SKM-1 (cell line): Measurements from ENCODE around the gene LACC1.

Experiments
- DNase-seq: peaks from one replicate; lab custom pipeline; 2025; ENCODE audit not compliant: unreplicated experiment; lab: John Stamatoyannopoulos, UW

The LACC1 gene

DNA sequence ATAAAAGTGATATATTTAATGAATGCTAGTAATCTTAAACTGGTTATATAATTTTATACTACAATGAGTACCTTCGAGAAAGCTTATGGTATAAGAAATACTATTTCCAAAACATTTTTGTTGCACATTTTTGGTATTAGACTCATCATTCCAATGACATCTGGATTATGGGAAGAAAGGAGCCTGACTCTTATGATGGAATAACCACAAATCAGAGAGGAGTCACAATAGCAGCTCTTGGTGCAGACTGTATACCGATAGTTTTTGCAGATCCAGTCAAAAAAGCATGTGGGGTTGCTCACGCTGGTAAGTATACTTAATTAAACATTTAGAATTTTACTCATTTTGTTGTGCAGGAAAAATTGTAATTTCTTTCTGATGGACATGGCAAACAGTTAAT lies 3.9 kb downstream of the LACC1 start:
- DNase-seq, result no peak

DNA sequence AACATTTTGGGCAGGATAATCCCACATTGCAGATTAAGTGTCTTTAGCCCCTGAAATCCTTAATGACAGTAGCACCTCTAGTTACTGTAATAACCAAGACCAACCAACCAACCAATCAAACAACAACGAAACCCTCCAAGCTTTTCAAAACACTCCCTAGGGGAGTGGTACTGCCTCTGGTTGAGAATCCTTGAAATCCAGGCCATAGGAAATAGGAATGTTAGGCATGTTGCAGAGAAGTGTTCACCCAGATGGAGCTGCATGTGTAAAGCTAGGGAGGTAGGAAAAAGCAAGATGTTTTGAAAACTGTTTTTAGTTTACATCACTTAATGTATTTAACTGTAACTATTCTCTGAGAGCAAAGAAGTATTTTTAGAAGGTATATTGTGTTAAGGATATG lies 4.5 kb downstream of the LACC1 start:
- DNase-seq, result no peak

DNA sequence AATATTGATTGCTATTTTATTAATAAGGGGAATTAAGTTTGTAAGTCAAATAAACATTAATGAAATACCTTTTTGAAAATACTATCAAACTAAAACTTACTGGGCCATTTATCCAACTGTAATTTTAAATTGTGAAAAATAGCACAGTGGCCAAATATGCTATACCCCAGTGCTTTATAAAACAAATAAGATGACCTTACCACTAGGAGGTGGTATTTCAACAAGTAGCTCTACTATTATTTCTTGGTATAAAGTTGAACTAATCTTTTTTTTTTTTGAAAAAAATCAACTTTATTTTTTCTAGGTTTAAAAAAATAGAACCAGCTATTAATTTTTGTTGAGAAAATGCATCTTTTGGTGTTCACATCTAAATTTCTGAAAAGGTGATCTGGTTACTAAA lies 14.7 kb downstream of the LACC1 start:
- DNase-seq, result no peak

DNA sequence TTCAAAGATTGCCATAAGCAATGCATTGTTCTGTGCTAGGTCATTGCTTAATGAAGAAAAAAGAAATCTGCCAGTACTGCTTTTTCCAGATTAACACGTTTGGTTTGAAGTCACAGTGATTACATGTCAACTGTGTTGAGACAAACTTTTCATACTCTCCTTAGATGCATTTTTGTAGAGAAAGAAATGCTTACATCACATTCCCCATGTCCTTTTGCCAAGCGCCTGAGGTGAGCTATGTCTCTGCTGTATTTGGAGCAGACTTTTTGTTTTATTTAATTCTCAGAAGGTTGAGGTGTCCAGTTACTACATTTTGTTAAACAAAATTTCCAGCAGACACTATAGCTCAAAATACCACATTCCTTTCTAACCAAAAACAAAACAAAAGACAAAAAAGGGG lies 16.2 kb downstream of the LACC1 start:
- DNase-seq, result no peak

DNA sequence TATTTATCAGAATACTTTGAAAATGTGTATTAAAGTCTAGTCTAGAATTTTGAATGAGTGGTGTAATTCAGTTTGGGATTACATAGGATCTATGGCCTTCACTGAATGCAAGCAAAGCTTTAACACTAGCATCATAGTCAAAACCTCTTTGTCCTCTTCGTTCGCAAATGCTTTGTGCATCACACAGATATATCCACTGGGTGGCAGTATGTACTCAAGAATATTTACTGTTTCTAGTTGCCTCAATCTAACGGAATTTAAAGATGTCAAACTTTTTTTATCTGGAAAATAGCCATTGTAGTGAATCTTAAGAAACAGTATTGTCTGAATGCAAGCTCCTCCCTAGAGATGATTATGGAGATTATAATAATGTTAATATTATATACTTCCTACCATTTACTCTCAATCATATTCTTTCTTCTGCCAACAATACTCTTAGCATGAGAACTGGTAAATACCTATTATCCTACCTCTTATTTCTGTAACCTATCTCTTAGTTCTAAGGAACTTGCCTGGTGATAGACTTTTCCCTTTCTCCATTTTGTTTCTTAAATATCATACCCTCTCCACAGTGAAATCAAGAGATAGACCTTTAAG lies 25.8 kb downstream of the LACC1 start:
- DNase-seq, result peak; percentile 33

DNA sequence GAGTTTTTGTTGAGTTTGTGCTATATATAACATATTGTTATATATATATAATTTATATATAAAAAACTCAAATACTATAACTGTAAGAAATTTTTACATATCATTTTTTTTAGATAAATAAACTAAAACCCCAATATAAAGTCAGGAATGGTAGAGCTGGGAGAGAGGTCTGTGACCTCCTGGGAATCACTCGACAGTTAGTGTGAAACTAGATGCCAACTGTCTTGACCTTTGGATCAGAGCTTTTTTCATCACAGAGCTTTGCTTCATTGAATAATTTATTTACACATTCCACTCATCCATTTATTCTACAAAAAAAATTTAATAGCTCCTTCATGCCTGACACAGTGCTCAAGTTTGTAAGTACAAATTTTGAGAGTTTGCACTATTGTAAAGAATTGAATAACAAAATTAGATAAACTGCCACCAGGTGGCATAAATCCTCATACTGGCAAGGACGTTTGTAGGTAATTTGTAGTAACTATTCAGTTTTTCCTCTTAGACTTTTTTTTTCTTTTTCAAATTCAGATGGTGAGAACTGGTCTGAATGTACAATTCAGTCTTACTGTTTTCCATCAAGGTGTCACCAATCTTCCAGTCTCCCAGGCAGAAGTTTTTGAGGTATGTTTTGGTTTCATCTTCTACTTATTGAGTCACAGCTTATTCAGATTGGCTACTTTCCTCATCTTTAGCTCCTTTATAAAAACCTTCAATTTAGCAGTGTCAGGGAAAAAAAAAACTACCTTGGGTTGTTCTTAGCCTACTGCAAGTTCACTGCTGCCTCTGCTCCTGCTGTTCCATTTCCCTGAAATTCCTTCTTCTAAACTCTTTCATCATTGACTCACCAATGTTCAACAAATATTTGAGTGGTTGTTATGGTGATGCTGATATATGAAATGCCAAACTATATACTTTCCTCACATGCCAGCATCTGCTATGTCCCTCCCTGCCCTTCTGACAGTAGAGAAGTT lies 28.7 kb downstream of the LACC1 start:
- DNase-seq, result no peak

DNA sequence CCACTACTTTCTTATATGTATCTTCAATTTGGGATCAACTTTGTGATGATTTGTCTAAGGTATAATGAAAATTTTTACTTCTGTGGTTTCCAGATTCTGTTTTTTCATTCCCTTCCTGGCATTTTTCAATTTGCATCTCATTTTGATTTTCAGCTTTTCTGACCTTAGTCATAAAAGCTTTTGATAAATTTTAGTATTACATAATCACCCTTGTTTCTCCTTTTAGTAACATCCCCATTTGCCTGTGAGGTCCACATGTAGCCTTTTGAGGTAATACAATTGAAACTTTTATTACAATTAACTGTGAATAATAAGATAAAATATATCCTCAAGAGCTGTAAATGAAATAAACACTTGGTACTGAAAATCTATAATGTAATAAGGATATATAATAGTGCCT lies 31.2 kb downstream of the LACC1 start:
- DNase-seq, result no peak

DNA sequence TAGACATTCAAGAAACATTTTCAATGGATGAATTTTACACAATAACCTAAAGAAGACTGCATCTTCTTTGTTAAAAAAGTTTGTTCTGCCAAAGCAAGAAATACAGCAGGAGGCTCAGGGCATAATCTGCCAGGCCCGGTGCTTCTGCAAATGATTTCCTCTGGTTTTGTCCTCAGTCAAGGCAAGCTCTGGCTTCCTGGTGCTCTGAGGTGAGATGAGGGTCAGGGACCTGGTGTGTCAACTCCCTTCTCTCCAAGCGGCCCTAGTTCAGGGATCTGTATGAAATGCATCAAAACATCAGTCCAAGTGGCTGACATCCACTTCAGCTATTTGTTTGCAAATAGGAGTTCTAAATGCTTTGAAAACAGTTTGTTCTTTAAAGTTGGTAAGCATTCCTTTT lies 31.6 kb downstream of the LACC1 start:
- DNase-seq, result no peak

DNA sequence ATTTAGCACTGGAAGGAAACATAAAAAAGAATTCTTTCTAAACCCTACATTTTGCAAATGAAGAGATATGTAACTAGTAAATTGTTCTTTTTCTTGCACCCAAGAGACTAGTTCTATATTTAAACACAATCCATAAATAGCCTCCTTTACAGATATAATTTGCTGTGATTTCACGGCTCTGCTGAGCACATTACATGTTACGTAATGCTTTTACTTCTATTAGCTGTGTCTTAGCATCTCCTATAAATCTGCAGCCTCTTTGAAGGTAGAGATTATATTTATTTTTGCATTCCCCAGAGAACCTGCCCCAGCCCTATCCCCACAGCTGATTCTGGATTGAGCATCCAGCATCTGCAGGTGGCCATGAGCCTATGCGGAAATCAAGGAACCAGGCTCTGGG lies 32.2 kb downstream of the LACC1 start:
- DNase-seq, result no peak

DNA sequence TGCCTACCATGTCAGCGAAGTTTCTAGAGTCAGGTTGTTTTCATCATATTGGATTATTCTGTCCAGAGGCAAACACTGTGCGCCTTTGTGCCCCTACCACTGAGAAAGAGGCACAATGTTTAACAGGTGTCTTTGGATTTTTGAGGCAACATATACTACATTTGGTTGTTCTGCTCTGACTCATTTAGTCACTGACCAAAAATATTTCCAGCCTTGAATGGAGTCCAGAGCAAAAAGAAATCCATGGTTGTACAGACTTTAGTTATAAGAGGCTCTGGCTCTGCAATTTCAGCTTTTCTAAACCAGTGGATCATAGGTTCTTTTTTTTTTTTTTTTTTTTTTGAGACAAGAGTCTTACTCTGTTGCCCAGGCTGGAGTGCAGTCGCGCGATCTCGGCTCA lies 35.7 kb downstream of the LACC1 start:
- DNase-seq, result no peak

DNA sequence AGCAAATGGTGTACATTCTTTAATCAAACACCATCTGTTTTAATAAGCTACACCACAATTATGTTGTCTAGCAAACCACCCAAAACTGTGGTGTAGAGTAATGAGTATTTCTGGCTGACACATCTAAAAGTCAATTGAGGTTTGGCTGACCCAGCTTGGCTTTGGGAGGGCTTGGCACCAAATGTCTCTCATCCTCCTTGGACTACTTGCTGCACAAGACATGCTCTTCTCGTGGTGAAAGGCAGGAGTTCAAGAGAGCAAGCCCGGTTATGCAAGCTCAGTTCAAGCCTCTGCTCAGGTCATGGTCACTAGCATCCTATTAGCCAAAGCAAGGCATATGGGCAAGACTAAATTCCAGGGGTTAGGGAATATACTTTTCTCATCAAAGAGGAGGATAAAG lies 37.1 kb downstream of the LACC1 start:
- no peak for DNase-seq

DNA sequence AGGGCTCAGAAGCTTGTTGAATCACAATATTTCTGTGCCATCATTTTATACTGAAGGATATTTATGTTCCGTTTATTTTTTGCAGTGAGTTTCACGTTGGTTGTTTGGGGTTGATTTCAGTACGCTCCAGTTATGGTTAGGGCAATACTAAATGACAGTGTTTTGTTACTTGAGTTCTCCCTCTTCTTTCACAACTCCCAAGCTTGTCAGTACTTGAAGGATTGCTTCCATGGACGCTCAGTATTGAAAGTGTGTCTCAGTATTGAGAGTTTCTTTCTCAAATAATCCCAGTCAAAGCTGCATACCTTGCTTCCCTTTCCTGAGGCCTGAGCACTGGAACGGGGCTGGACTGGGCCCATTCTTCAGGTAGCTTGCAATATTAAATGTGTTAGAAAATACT lies 38.9 kb downstream of the LACC1 start:
- no peak for DNase-seq

DNA sequence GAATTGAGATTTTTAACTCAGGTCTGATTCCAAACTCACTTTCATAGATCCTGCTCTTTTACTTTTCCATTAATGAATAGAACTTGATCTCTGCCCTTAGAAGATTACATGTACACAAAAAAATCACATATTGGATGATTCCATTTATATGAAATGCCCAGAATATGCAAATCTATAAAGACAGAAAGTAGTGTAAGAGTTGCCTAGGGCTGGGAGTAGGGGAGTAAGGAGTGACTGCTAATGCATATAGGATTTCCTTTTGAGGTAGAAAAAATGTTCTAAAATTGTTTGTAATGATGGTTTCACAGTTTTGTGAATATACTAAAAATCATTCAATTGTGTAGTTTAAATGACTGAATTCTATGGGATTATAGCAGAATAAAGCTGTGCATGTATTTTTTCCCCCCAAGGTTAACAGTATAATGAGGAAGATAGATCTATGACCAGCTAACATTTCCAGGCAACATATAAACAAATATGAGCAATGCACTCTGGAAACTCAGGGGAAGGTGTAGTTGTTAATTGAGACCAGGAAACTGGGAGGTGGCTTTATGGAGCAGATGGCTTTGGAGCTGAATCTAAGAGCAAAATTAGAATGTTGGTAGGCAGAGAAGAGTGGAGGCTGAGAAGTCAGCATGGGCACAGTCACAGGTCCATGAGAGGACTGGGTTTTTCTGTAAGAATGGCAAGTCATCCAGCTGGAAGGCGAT lies 41.4 kb downstream of the LACC1 start:
- no peak for DNase-seq

DNA sequence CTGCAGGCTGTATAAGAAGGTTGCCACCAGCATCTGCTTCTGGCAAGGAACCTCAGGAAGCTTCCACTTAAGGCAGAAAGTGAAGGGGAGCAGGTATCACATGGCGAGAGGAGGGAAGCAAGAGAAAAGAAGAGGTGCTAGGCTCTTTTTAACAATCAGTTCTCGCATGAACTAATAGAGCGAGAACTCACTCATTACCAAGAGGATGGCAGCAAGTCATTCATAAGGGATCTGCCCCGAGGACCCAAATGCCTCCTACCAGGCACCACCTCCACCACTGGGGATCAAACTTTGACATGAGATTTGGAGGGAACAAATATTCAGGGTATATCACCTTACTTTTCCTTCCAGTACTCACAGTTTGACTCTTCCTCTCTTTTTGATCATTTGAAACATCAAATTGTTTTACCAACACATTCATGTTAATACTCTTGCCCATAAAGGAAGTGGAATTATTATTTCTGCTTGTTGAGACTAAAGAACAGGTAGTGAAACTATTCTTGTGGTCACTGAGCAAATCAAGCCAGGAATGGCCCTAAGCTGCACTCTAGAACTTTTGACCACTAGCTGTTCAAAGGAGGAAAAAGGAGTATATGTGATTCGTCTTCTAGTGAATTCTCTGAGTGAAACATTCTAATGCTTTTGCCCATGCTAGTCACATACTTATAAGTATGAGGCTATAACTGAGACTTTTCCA lies 45.0 kb downstream of the LACC1 start:
- no peak for DNase-seq

DNA sequence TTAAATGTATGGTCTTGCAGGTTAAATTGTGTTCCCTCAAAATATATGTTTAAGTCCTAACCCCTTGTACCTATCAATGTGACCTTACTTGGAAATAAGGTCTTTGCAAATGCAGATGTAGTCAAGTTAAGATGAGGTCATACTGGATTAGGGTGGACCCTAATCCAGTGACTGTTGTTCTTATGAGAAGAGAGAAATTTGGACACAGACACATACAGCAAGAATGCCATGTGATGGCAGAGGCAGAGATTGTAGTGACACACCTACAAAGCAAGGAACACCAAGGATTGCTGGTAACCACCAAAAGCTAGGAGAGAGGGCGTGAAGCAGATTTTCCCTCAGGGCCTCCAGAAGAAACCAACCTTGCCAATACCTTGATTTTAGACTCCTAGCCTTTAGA lies 50.2 kb downstream of the LACC1 start:
- no peak for DNase-seq

DNA sequence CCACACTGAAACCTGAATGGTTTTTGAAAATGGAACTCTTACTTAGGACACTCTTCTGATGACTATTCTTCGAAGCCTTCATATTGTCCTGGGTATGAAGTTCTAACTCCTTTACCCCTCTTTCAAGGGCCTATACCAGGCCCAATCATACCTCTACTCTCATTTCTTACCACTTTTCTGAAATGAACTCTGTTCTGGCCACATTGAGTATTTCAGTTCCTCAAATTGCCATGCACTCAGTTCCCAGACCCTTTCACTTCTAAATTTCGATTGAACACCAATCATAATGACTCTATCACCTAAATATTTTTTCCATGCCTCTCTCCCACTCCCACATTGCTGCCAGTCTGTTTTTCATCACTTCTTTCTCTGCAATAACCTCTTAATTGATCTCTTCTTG lies 53.7 kb downstream of the LACC1 start:
- no peak for DNase-seq

DNA sequence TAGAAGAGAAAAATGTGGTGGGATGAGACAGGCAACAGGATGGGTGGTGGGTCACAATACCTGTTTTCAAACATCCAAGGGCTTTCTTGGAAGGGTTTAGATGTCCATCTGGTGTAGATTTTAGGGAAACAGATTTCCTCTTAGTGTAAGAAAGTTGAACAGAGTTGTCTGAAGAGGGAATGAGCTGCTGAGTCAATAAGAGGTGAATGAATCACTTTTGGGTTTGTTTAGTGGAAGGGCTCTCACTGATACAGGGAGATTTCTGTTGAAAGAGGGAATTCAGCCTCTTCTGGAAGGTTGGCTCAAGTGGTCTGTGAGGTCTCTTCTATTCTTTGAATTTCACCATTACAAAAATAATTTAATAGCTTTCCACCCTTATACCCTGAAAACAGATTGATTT lies 54.6 kb downstream of the LACC1 start:
- no peak for DNase-seq

DNA sequence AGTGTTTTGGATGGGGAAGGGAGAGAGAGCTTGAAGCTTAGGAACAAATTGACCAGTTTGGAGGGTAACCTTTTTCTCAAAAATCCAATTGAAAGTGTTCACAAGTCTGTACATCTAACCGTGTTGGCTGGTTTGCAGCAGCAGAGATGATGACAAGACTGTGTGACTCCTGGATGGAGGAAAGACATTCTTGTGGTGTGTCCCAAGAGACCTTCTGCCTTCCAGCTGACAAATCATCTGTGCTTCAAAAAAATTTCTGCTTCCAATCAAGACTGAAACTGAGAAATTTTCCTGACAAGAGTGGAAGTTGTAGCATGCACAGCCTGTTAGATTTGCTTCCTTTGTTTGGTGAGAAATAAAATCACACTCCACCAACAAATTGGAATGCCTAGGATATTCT lies 56.2 kb downstream of the LACC1 start:
- no peak for DNase-seq

DNA sequence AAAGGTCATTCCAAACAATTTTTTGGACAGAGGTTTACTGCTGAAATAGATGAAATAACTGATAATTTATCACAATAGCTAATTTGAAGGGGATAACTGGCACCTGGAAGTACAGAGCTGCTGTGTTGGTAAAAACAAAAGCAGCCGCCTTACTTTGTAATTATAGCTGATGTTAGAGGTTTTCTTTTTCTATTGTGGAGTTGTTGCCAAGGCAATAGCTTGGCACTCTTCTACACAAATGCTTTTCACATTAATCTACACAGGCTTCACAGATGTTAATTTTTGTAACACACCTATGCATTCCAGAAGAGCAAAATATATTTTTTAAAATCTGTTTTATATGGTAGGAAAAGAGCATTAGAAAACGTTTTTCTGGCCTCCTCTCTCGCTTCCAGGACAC lies 56.9 kb downstream of the LACC1 start:
- no peak for DNase-seq

DNA sequence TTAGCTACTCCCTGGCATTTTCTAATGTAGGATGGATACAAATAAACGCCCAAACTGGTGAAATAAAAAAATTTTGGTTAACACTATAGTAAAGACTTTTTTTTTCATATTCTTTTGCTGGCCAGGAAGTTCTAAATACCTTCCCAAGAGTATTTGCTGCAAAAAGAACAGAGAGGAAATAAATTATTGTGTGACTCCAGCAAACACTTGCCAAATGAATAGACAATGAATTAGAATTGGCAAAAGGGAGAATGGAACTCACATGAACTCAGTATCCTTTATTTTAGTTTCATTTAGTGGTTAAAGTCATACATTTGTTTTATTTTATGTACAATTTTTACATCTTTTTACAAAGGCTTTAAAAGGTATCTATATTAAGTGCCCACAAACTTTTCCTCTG lies 58.1 kb downstream of the LACC1 start:
- DNase-seq, result no peak

DNA sequence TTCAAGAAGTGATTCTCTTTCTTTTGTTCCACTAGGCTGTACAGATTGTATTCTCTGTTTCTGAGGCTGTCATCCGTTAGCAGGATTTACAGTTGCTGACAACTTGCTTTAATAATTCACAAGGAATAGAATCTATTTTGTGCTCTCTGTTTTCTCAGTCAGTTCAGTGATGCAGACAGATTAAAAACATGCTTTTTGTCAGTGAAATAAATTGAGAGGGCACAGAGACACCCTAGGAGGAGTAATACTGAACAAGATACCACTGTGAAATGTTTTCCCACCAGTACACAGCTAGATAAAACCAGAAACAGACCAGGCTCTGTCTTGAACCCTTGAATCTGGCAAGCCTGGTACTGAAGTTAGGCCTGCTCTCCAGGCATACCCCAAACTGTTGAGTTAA lies 58.7 kb downstream of the LACC1 start:
- no peak for DNase-seq
